ENCODE measurements around the gene C12orf42.
"Not testable (repeated sequence)": the region's sequence is repeated elsewhere in the genome, so short reads cannot be mapped to it uniquely, and the experiment has no call there.

- not testable (repeated sequence) for TF ChIP-seq ELK1 (IDR thresholded peaks at IDR 0.05; ENCODE audit: borderline replicate concordance, low read depth, low read length); RFX5 (IDR thresholded peaks at IDR 0.05; ENCODE audit: low read depth, low read length); POLR2A (IDR thresholded peaks at IDR 0.05; ENCODE audit: low read depth, low read length); RAD21 (IDR thresholded peaks at IDR 0.05; ENCODE audit: low read length); MXI1 (IDR thresholded peaks at IDR 0.05; ENCODE audit: borderline replicate concordance, low read depth, low read length); FOS (IDR thresholded peaks at IDR 0.05; ENCODE audit: low read depth, low read length); CEBPB (IDR thresholded peaks at IDR 0.05; ENCODE audit: low read depth, low read length); MAZ (IDR thresholded peaks at IDR 0.05; ENCODE audit: borderline replicate concordance, low read depth, low read length); SMC3 (IDR thresholded peaks at IDR 0.05; ENCODE audit: low read depth, low read length); BHLHE40 (IDR thresholded peaks at IDR 0.05; ENCODE audit: low read depth, low read length); CHD1 (IDR thresholded peaks at IDR 0.05; ENCODE audit: low read depth, low read length); MAFK (IDR thresholded peaks at IDR 0.05; ENCODE audit: low read depth, low read length)
- TF ChIP-seq, protein P1, sequence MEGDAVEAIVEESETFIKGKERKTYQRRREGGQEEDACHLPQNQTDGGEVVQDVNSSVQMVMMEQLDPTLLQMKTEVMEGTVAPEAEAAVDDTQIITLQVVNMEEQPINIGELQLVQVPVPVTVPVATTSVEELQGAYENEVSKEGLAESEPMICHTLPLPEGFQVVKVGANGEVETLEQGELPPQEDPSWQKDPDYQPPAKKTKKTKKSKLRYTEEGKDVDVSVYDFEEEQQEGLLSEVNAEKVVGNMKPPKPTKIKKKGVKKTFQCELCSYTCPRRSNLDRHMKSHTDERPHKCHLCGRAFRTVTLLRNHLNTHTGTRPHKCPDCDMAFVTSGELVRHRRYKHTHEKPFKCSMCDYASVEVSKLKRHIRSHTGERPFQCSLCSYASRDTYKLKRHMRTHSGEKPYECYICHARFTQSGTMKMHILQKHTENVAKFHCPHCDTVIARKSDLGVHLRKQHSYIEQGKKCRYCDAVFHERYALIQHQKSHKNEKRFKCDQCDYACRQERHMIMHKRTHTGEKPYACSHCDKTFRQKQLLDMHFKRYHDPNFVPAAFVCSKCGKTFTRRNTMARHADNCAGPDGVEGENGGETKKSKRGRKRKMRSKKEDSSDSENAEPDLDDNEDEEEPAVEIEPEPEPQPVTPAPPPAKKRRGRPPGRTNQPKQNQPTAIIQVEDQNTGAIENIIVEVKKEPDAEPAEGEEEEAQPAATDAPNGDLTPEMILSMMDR (conservative IDR thresholded peaks at IDR 0.05; ENCODE audit: low read depth, low read length) = not testable (repeated sequence)
- TF ChIP-seq, protein P2, sequence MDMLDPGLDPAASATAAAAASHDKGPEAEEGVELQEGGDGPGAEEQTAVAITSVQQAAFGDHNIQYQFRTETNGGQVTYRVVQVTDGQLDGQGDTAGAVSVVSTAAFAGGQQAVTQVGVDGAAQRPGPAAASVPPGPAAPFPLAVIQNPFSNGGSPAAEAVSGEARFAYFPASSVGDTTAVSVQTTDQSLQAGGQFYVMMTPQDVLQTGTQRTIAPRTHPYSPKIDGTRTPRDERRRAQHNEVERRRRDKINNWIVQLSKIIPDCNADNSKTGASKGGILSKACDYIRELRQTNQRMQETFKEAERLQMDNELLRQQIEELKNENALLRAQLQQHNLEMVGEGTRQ (IDR thresholded peaks at IDR 0.05; ENCODE audit: low read depth, low read length) = not testable (repeated sequence)
Observed at GRCh38 chr12:103425674-103426073, 70.1 kb downstream of the C12orf42 start.

Measured in IMR-90 (cell line).